Measurements from ENCODE around the gene NMUR2. TPM values are rescaled to one million over a fixed set of nuclear protein-coding genes. Genes with fewer than 3 reads are reported as not detected.

Gene NMUR2
- total and polyA plus RNA-seq, 11 donors = 0.22 TPM; not detected in 10

GRCh38 chr5:152400846-152401245 lies 4.2 kb downstream of the NMUR2 start:
- Histone ChIP-seq H3K36me3 (no peaks in the 10 kb centered on the region), H3K4me1 (no peaks in the 10 kb centered on the region), H3K27ac (no peak overlapping the region), H3K9me3 (no peaks in the 10 kb centered on the region), H3K4me3 (no peak overlapping the region), H3K27me3 (no peaks in the 10 kb centered on the region)
- no peak for TF ChIP-seq POLR2A (IDR thresholded peaks at IDR 0.05)
- TF ChIP-seq, protein P1, sequence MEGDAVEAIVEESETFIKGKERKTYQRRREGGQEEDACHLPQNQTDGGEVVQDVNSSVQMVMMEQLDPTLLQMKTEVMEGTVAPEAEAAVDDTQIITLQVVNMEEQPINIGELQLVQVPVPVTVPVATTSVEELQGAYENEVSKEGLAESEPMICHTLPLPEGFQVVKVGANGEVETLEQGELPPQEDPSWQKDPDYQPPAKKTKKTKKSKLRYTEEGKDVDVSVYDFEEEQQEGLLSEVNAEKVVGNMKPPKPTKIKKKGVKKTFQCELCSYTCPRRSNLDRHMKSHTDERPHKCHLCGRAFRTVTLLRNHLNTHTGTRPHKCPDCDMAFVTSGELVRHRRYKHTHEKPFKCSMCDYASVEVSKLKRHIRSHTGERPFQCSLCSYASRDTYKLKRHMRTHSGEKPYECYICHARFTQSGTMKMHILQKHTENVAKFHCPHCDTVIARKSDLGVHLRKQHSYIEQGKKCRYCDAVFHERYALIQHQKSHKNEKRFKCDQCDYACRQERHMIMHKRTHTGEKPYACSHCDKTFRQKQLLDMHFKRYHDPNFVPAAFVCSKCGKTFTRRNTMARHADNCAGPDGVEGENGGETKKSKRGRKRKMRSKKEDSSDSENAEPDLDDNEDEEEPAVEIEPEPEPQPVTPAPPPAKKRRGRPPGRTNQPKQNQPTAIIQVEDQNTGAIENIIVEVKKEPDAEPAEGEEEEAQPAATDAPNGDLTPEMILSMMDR (IDR thresholded peaks at IDR 0.05) = no peak
- intact Hi-C loops (cut with DNase I) = no loop called here
- DNase-seq (no peak), ATAC-seq (no peak)
- WGBS, 4 donors = 57 to 70% (median 59%) methylated on average over 2 of the region's 2 CpGs

DNA sequence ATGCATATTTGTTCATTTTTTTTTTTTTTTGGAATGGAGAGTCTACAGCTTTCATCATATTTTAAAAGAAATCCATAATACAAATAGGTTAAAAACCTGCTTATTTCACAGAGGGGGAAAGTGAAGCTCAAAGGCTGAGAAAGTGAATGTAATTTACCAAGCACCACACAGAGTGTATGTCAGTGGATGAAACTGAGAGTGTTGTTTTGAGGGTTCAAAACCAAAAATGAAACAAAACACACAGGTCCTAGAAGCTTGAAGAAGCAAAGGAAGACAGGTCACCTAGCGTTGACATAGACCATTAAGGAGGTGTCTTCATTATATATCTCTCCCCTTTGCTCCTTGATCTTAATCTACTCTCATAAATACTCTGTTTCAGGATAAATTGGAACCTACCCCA lies 7.5 kb downstream of the NMUR2 start:
- no peaks in the 10 kb centered on the region for H3K4me1 ChIP-seq
- intact Hi-C loops (cut with DNase I) = no loop called here
- no peaks in the 10 kb centered on the region for H3K9me3 ChIP-seq
- no peak overlapping the region for H3K27ac ChIP-seq
- H3K27me3 ChIP-seq = no peaks in the 10 kb centered on the region
- no peak for ATAC-seq
- no peak overlapping the region for H3K4me3 ChIP-seq
- TF ChIP-seq POLR2A (IDR thresholded peaks at IDR 0.05) = no peak
- TF ChIP-seq, protein P1 (IDR thresholded peaks at IDR 0.05) = no peak
- DNase-seq = no peak
- no peaks in the 10 kb centered on the region for H3K36me3 ChIP-seq
- 76 to 91% (median 85%) methylated on average over 1 of the region's 1 CpG for WGBS, 4 donors

GRCh38 chr5:152393441-152393840 lies 11.6 kb downstream of the NMUR2 start:
- Histone ChIP-seq H3K27ac (no peak overlapping the region), H3K36me3 (no peaks in the 10 kb centered on the region), H3K4me3 (no peak overlapping the region), H3K4me1 (no peaks in the 10 kb centered on the region), H3K9me3 (peaks cover 0 to 15% (median 4%) of the 10 kb centered on the region in 12 donors), H3K27me3 (no peaks in the 10 kb centered on the region)
- intact Hi-C loops (cut with DNase I) = no loop called here
- no peak for DNase-seq
- no peak for ATAC-seq
- TF ChIP-seq, protein P1 (IDR thresholded peaks at IDR 0.05) = no peak
- no peak for TF ChIP-seq POLR2A (IDR thresholded peaks at IDR 0.05)

DNA sequence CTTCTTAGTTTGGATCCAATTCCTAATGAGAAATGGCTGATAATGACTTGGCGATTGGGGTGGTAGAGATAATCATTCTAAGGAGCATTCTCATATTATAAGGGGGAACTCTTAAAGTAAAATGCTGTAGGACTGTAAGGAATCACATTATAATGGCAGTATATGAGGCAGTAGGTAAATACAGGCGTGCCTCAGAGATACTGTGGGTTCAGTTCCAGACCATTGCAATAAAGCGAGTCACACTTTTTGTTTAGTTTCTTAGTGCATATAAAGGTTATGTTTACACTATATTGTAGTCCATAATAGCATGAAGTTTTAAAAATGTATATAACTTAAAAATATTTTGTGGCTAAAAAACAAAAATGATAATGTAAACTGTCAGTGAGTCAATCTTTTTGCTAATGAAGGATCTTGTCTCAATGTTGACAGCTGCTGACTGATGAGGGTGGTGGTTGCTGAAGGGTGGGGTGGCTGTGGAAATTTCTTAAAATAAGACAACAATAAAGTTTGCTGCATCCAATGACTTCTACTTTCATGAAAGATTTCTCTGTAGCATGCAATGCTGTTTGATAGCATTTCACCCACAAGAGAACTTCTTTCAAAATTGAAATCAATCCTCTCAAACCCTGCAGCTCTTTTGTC lies 15.8 kb downstream of the NMUR2 start:
- H3K36me3 ChIP-seq = no peaks in the 10 kb centered on the region
- ATAC-seq = no peak
- H3K4me3 ChIP-seq = no peak overlapping the region
- peaks cover 0 to 5% (median 0%) of the 10 kb centered on the region in 12 donors for H3K4me1 ChIP-seq
- TF ChIP-seq, protein P1 (IDR thresholded peaks at IDR 0.05) = no peak
- no peak for TF ChIP-seq POLR2A (IDR thresholded peaks at IDR 0.05)
- intact Hi-C loops (cut with DNase I) = loop anchor here in 1 of 10 donors (10.0 kb wide), 1 partner anchor 115 kb away; no protein-coding TSS in a partner anchor
- no peak for DNase-seq
- no peaks in the 10 kb centered on the region for H3K27me3 ChIP-seq
- 60 to 83% (median 75%) methylated on average over 3 of the region's 3 CpGs for WGBS, 4 donors
- H3K9me3 ChIP-seq = peaks cover 0 to 15% (median 4%) of the 10 kb centered on the region in 12 donors
- no peak overlapping the region for H3K27ac ChIP-seq

Data from heart left ventricle (tissue), 16 donors.